SIG-M5 (cell line): ENCODE measurements around the gene PBLD.
"Not testable (repeated sequence)": the region's sequence is repeated elsewhere in the genome, so short reads cannot be mapped to it uniquely, and the experiment has no call there.

Source experiments
- DNase-seq: peaks from one replicate; lab custom pipeline; 2025; lab: John Stamatoyannopoulos, UW

PBLD gene

DNA sequence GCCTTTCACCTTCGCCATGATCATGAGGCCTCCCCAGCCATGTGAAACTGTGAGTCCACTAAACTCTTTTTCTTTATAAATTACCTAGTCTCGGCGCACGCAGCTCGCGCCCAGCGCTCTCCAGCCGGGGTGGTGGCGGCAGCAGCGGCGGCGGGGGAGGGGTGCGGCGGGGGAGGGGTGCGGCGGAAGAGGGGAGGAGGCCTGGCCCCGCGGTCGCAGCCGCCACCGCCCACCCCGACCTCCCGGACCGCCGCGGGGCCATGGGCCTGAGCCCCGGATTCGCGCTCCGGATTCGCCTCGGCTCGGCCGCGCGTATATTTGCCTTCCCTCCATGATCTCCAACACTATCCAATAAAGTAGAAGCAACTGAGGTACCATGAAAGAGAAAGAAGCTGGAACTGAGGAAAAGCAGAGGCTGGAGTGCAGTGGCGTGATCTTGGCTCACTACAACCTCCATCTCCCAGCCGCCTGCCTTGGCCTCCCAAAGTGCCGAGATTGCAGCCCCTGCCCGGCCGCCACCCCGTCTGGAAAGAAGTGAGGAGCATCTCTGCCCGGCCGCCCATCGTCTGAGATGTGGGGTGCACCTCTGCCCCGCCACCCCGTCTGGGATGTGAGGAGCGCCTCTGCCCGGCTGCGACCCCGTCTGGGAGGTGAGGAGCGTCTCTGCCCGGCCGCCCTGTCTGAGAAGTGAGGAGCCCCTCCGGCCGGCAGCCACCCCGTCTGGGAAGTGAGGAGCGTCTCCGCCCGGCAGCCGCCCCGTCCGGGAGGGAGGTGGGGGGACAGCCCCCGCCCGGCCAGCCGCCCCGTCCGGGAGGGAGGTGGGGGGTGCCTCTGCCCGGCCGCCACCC is 53.6 kb downstream of the PBLD start:
- not testable (repeated sequence) for DNase-seq

DNA sequence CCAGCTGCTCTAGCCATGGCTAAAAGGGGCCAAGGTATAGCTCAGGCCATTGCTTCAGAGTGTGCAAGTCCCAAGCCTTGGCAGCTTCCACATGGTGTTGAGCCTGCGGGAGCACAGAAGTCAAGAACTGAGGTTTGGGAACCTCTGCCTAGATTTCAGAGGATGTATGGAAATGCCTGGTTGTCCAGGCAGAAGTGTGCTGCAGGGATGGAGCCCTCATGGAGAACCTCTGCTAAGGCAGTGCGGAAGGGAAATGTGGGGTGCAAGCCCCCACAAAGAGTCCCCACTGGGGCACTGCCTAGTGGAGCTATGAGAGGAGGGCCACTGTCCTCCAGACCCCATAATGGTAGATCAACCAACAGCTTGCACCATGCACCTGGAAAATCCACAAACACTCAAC is 54.9 kb downstream of the PBLD start:
- not testable (repeated sequence) for DNase-seq

DNA sequence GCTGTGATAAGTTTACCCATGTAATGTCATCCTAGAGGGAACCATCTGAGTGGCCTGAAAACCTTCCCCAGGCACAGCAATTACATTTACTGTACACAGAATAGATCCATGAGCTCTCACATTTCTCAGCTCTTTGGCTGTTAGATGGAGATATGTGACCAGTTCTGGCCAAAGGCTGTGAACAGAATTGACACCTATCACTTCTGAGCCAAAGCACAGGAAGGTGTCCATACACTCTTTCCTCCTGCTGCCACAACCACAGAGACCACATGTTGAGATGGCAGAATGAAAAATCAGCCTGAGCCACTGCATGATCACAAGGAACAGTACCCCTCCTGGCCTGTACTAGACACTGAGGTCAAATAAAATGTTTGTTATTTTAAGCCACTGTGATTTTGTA is 56.5 kb downstream of the PBLD start:
- DNase-seq, result no peak

DNA sequence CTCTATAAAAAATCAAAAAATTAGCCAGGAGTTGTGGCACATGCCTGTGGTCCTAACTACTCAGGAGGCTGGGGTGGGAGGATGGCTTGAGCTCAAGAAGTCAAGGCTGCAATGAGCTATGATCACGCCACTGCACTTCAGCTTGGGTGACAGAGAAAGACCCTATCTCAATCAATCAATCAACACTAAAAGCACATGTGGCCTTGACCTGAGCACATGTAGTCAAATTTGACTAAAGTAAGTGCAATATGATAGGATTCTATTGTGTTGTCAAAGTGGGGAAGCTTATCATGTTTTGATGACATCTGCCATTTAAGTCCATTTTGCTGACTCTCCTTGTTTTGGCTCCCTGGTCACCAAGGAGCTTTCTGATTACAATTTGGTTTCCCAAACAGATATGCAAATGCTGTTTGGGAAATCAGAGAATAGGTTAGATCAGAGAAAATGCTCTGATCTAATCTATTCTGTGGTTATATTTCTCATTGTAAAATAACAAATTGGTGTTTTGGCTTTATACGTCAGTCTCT is 57.1 kb downstream of the PBLD start:
- DNase-seq, result no peak

DNA sequence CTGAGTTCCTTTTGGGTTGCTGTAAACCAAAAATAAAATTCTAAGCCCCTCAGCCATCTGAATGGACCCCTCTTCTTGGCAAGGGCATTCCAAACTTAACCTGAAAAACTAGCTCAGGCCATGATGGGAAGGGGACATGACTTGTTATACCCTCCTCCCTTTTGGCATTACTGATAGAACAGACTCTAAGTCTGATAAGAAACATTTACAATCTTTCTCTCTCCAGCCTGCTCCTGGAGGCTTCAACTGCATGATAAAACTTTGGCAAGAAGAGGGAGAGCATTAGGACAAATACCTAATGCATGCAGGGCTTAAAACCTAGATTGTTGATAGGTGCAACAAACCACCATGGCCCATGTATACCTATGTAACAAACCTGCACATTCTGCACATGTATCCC is 59.9 kb downstream of the PBLD start:
- no peak for DNase-seq

DNA sequence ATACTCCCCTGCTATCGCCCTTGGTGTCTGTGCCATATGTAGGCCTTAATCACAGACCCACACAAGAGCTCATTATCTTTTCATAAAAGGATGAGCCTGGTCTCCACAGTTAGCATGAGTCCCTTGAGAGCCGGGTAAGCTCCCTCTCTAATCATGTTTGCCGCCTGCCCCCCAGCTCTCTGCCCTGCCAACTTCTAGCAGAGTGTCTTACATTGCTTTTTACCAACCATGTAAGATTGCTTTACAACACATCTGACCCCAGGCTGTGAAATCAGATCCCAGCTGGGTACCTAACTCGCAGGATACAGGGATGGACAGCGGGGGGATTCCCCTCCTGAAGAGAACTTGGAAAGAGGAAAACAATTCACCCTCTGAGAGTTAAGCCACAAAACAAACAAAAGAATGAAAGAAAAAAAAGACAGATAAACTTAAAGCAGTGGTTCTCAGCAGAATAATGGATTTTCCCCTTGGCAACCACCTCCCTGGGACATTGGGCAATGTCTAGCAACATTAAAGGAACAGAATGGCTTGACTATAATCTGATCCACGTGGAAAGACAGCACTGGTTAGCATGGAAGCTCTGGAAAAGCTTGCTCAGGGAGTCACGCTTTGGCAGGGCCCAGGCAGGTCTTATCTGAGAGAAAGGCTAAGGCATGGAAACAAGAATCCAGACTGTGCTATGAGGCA is 61.4 kb downstream of the PBLD start:
- no peak for DNase-seq

DNA sequence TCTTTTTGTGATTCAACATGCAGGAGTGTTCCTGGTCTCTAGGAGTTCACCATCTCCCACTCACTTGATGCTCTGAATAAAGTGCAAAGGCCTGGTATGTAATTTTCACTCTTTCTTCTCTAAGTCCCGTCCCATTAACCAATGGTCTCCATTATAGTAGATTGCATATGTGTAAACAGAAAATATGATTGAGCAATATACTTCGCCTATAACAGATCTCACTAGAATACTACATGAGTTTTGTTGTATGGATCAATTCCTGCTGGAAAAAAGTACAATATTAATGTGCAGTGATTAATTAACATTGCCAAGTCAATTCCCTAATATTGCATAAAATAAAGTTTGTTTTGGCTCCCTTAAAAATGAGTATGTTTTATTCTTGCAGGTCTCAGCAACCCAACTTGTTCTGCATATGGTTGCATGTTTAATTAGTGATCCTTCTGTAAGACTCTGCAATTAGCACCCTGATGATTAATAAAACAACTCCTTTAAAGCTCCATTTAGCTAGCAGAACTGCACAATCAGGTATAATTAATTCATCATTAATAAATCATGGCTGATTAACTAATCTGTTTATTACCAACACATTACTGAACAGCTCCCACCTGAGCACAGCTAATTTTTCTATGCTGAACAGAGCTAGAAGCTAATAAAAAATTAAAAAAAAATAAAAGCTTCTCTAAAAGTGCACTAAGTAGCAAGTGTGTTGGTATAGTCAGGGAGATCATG is 63.0 kb downstream of the PBLD start:
- DNase-seq, result no peak

DNA sequence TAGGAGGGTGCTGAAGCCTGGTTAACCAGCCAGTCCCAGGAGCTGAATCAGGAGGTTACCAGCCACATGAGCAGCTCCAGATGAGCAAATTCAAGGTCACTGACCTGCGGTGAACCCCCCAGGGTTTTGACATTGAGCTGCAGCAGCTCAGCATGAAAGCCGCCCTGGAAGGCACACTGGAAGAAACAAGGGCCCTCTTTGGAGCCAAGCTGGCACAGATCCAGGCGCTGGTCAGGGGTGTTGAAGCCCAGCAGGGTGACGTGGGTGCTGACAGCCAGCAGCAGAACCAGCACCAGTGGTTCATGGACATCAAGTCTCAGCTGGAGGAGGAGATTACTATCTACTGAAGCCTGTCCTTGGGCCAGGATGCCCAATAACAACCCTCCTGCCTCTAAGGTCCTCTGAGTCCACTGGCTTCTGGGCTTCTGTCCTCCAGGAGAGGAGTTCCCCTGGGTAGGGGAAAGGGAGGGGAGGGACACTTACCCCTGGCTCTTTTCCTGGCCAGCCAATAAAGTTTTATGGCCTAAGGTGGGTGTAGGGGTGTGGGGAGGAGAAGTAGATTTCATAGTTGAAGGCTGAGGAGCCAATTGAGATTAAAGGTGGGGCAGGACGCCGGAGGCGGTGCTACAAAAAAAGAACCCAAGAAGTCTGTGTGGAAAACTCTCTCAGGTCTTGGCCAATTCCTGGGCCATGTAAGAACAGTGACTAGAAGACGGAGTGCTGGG is 71.4 kb downstream of the PBLD start:
- no peak for DNase-seq

DNA sequence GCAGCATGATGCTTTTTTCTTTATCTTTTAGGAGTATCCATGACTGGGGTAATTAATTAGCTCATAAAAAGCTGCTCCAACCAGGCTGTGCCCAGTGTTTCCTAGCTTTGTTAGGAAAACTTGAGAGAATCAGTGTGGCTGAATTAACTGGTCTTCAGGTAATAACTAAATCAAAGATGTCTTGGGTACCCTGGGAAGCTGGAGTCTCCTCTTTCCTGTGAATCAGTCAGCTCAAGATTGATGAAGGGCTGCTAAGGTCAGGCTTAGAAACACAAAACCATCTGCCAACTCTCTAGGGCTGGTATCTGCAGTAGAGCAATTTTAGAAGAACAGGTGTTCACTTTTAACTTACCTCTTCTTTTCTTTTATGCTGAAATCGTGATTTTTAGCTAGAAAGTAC is 79.4 kb downstream of the PBLD start:
- DNase-seq, result no peak

DNA sequence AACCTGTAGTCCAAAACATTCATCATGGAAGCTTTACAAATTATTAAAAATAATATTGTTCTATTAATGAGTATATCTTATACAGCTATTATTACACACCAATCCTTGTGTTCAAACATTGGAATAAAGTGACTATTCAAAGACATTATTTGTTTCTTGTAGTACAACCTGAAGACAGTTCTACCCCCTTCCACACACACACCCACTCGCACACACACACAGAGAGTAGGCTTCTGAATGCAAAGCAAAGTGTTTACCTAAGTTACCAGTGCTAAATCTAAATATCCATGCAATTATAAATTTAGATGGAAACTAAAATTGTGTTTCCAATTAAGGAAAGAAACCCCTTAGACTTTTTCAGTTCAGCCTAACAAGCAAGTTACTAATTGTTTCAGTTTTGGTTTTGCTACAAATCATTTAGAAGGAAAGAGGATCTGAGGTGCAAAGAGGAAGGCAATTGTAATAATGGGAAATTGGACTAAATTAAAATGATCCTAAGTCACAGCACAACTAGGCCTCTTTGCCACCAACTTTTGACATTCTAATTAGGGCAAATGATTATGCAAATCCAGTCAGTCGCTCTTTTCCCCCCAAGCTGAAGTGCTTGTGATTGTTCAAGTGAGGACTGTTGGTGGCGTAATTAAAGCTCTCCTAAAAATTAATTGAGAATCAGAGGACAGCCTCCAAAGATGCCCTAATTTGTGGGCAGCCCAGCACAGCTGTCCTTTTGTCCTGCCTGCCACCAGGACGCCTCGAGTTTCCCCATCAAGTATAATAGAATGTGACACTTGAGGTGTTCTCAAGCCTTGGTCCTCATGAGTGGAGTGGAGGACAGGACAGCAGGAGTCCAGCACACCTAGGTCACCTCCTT is 80.9 kb downstream of the PBLD start:
- DNase-seq, result no peak

DNA sequence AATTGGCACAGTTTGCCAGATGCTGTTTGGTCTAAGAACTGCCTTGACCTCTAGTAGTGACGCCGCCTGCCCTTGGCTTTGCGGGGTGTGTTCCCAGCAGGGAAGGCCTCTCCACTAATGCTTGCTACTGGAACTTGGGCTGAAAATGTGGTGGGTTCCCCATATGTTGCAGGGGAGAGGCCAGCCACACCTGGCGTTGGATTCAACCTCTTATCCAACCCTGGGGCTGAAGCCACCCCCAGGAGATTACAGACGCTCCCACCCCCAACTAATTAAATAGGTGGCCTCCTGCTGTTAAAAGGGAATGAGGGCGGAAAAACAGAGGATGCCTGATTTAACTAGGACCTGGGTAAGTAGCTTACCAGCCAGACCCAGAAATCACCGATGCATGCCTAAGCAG is 81.6 kb downstream of the PBLD start:
- DNase-seq, result no peak

DNA sequence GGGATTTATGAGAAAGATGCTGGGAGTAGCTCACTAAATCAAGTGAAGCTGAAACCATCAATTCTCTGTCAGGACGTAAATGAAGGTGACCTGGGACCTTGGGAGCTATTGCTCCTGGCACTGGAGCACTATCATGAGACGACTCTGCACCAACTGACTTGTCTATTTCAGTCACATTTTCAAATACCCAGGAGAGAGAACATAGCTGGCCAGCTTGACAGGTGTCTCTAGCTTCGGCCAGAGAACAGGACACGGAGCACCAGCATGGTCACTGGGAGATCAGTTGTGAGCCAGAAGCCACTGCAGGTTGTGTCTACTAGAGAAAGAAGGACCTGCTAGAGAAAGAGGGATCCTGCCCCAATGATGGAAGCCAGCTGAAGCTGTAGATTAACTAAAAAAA is 83.4 kb downstream of the PBLD start:
- DNase-seq, result no peak

DNA sequence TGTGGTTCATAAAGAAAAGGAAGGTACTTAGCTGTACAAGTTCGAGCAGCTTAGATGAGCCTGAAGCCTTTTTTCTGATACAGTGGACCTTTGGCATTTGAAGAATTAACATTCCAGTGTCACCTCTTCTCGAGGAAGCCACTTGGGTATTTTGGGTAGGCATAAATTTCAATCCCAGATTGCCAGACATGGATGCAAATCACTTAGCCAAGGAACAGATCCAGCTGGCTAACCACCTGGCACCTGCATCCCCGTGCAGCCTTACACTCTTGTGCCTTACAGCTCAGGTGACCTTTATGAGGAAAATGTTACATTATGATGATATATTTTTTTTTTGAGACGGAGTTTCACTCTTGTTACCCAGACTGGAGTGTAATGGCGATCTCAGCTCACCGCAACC is 84.8 kb downstream of the PBLD start:
- no peak for DNase-seq

DNA sequence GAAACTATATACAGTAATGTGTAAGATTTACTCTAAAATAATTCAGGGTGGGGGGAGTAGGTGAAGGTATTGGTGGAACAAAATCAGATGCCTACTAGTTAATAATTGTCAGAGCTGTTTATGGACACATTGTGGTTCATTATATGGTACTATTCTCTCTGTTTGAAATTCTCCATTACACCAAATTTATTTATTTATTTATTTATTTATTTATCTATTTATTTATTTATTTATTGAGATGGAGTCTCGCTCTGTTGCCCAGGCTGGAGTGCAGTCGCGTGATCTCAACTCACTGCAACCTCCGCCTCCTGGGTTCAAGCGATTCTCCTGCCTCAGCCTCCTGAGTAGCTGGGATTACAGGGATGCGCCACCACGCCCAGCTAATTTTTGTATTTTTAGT is 86.3 kb downstream of the PBLD start:
- DNase-seq, result not testable (repeated sequence)

DNA sequence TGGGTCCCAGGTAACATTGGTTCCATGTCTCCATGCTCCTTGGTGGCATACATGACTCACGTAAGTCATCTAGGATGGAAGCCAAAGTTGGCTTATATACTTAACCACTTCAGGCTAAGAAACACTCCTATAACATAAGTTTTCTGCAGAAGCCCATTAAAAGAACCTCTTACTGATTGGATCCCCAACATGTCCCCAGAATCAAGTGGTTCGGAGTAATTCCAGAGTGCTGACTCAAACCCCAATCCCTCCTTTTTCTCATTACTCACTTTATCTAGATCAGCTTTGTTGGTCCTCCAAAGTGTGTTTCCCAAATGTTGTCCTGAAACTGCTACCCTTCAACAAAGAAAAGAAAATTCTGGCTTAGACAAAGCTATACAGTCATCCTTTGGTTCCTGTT is 90.7 kb downstream of the PBLD start:
- DNase-seq, result no peak

DNA sequence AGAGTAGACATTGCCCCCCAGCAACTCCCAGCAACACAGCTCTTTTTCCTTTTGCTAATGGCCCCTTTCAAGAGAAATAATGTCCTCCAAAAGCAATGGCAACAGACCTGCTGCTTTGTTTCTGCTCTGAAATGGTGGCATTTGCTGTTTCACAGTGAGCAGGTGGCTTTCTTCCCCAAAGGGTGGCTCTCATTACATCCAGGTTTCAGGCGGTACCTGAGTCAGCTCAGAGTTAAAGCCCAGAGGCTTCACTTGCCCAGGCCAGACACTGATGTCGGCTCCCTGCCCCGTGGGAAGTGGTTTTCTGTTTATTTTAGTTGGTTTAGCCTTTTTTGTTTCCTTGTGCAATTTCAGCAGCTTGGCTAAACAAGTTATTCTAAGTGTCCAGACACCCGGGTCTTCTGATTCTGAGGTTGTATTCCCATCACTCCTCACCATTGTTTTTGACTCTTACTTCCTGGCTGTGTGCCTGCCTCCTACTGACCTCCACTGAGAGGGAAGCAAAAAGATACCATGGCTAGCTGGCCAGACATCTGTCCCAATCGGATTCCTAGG is 93.1 kb downstream of the PBLD start:
- no peak for DNase-seq

DNA sequence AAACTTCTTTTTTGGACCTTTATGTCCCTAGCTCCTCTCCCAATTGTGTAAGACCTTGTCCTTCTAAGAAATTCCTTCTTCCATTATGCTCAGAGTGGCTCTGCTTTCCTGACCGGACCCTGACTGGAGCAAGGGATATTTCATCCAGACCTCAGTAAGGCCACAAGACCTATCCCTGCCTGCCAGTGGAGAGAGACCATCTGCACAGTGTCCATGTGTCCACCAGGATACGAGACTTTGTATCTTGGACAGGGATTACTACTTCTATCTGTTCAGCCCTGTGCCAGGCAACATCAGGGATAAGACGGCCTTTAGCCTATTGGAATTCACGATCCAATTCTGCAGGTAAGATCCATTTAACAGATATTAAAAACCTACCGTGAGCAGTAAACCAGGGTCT is 93.7 kb downstream of the PBLD start:
- no peak for DNase-seq

DNA sequence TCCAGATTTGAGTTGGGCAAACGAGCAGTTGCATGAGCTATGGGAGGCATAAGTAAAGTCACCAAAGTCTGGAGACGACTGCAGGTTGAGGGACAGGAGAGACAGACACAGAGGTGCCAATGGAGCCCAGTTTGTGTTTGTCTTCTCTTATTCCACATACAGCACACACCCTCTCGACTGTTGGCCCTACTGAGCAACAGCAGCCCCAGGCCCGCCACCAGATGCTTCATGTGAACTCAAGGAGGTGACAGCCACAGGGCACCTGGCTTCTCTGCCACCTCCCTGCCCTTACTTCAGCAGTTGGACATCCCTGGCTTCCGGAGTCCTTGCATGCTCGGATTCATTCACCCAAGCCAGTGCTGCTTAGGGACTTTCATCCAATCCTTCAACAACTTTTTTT is 94.4 kb downstream of the PBLD start:
- no peak for DNase-seq

DNA sequence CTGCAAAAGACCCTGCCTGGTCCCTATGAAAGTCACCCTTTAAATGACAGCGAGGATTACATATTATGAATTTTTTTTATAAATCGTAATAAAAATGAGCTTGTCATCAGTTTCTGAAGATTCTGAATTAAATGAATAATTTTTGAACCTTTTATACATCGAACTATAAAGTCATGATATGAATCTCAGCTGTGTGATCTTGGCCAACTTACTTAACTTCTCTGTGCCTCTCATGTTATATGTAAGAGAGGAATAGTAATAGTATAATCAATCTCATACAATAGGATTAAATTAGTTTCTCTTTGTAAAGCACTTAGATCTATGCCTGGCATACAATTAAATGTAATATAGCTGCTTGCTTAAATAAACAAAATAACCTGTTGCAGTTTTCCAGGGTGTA is 95.6 kb downstream of the PBLD start:
- no peak for DNase-seq

DNA sequence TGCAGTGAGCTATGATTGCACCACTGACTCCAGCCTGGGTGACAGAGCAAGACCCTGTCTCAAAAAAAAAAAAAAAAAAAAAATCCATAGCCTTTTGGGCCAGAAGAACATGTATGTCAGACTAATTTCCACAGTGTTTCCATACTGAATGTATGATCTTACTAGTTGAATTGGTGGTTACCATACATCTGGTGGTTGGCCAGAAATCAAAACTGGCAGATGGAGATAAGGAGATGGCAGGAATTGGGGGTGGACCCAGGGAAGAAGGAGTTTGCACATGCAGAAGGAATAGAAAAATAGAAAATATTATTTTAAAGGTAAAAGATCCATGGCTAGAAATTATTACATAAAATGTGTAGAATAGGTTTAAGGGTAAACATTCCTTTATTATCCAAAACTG is 97.1 kb downstream of the PBLD start:
- no peak for DNase-seq

DNA sequence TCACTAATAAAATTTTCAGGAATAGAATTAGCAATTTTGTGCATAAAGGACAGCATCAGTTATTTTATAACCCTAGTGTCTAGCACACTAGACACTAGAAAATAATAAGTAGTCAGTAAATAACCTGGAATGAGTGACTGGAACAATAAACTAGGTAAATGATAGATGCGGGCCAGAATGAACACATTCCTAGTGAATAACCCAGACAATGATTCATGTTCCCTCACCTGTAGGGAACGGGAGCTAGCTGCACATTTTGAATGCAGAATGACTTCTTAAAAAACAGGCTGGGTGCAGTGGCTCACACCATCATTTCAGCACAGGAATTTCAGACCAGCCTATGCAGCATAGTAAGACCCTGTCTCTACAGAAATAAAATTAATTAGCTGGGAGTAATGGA is 97.6 kb downstream of the PBLD start:
- no peak for DNase-seq
